Measurements from ENCODE around the gene LRRC8C. TPM values are rescaled to one million over a fixed set of nuclear protein-coding genes. Genes with fewer than 3 reads are reported as not detected.

The LRRC8C gene
- total and polyA plus RNA-seq, 7 experiments from 2014 or later, result 14.3 to 50.5 (median 27.3) TPM

DNA sequence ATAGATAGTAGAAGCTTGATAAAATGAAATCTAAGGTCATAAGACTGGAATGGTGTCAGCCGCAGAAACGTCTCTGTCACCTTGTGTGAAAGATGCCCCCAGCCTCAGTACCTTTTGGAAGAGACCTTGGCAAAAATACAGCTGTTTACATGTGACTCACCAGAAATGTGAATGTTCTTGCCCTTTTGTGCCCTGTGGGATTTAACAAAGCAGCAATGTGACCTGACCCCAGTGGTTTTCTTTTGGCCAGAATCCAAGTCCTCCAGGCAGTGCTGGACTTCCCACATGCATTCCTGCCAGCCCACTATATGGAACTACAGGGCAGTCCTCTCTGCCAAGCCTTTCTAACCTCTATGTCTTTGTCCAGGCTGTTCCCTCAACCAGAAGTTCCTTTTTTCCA is 27.2 kb upstream of the LRRC8C start:
- Mint-ChIP-seq H3K27me3 (no peaks in the 10 kb centered on the region), H3K4me1 (peaks cover 44 to 96% (median 93%) of the 10 kb centered on the region in 7 donors), H3K4me3 (peak overlapping the region in 8 of 10 donors; percentile 52 to 96 (median 88)), H3K27ac (peak overlapping the region; percentile 97 to 100 (median 99)), H3K36me3 (peaks cover 0 to 37% (median 0%) of the 10 kb centered on the region in 5 donors), H3K9me3 (no peaks in the 10 kb centered on the region)
- H3K9me3 ChIP-seq (ENCODE audit: control insufficient read depth in 2 of 3, low read length in 3 of 3), result no peaks in the 10 kb centered on the region
- intact Hi-C loops (cut with micrococcal nuclease), result loop anchor here (2.0 to 5.0 kb wide), 8 partner anchors 61 to 713 kb away; partner anchors contain the start of genes GBP5 (in 1 of the 2), GTF2B (in 1 of the 2) and ZNF326 (in 1 of the 2)
- no peaks in the 10 kb centered on the region for H3K27me3 ChIP-seq (ENCODE audit: control insufficient read depth in 2 of 2, insufficient read depth in 2 of 2, low read length in 2 of 2)
- CTCF ChIA-PET, result interaction anchor here (1.4 to 9.6 kb wide), 4 partner anchors 17 to 27 kb away, joined by 5 to 49 read pairs (median 10); partner anchors contain the start of gene LRRC8C
- POLR2A ChIA-PET, result interaction anchor here (0.9 to 23.7 kb wide), 6 partner anchors 18 to 158 kb away, joined by 4 to 834 read pairs (median 78); partner anchors contain the start of genes LRRC8B and LRRC8C
- ATAC-seq, result no peak
- H3K4me1 ChIP-seq (ENCODE audit: control insufficient read depth in 2 of 2, insufficient read depth in 2 of 2, low read length in 2 of 2), result peaks cover 82 to 85% of the 10 kb centered on the region in 2 donors
- H3K36me3 ChIP-seq (ENCODE audit: control insufficient read depth in 2 of 3, insufficient read depth in 3 of 3, low read length in 3 of 3), result no peaks in the 10 kb centered on the region
- peak overlapping the region; percentile 92 for H3K27ac ChIP-seq (ENCODE audit: low read depth, low read length)
- no peak for DNase-seq
- H3K4me3 ChIP-seq (ENCODE audit: low read length), result peak overlapping the region; percentile 17

DNA sequence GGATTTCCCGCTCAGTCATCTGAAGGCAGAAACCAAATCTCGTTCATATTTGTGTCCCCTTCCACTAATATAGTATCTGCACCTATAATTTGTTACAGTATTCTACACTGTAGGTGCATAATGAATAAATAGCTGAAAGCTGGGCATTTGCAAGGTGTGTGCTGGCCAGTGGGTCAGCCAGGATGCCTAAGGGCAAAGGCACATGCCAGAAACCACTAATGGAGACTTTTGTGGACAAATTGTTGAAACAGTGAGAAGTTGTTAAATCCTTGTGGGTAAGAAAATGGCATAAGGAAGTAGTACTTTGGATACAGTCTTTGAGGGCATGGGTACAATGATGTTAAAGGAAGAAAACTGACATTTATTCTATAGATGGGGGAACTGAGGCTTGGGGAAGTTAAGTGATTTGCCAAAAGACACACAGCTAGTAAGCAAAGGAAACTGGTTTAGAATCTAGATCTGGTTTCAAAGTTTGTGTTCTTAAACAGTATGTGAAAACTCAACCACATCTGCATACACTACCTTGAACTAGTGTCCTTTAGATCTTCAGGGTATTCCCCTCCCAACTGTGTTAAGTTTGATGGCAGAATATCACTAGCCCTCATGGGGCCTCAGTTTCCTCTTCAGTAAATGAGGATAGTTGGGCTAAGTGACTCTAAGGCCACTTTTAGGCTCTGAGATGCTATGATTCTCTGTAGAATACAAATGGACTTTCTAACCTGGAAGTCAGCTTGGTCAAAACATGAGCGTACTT is 26.5 kb upstream of the LRRC8C start:
- Histone ChIP-seq H3K27ac (ENCODE audit: low read depth, low read length) (peak overlapping the region; percentile 92), H3K4me3 (ENCODE audit: low read length) (peak overlapping the region; percentile 17), H3K27me3 (ENCODE audit: control insufficient read depth in 2 of 2, insufficient read depth in 2 of 2, low read length in 2 of 2) (no peaks in the 10 kb centered on the region), H3K9me3 (ENCODE audit: control insufficient read depth in 2 of 3, low read length in 3 of 3) (no peaks in the 10 kb centered on the region), H3K4me1 (ENCODE audit: control insufficient read depth in 2 of 2, insufficient read depth in 2 of 2, low read length in 2 of 2) (peaks cover 89 to 92% of the 10 kb centered on the region in 2 donors), H3K36me3 (ENCODE audit: control insufficient read depth in 2 of 3, insufficient read depth in 3 of 3, low read length in 3 of 3) (no peaks in the 10 kb centered on the region)
- H3K4me3 Mint-ChIP-seq, result peak overlapping the region; percentile 2 to 96 (median 82)
- ATAC-seq (peak; percentile 19), DNase-seq (peak in 7 of 9 donors; percentile 32 to 59 (median 40))
- intact Hi-C loops (cut with micrococcal nuclease), result loop anchor here (2.0 to 5.0 kb wide), 8 partner anchors 62 to 714 kb away; partner anchors contain the start of genes GBP5 (in 1 of the 2), GTF2B (in 1 of the 2) and ZNF326 (in 1 of the 2)
- ChIA-PET POLR2A (interaction anchor here (3.8 to 23.7 kb wide), 6 partner anchors 19 to 157 kb away, joined by 25 to 834 read pairs (median 78); partner anchors contain the start of genes LRRC8B and LRRC8C), CTCF (interaction anchor here (1.4 to 9.6 kb wide), 7 partner anchors 11 to 156 kb away, joined by 7 to 86 read pairs (median 33); partner anchors contain the start of gene LRRC8C)
- no peaks in the 10 kb centered on the region for H3K27me3 Mint-ChIP-seq
- H3K4me1 Mint-ChIP-seq, result peaks cover 49 to 96% (median 93%) of the 10 kb centered on the region in 7 donors
- peak overlapping the region; percentile 97 to 100 (median 99) for H3K27ac Mint-ChIP-seq
- H3K9me3 Mint-ChIP-seq, result no peaks in the 10 kb centered on the region
- H3K36me3 Mint-ChIP-seq, result peaks cover 0 to 33% (median 0%) of the 10 kb centered on the region in 5 donors

DNA sequence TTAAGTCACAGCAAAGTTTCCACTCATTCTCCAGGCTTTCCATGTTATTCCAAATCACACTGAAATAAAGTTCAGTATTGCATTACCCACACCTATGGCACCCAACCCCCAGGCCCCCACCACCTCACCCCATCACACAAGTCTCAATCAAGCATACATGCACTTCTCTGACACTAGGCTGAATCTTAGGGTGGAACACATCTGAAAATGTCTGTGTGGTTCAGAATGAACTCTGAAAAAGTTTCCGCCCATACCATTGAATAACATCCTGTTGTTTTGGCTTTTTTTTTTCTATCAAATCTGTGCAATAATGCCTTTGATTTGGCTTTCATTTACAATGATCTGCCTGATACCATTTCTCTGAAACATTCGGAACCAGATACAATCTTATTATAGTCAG is 25.8 kb upstream of the LRRC8C start:
- Mint-ChIP-seq H3K27me3 (no peaks in the 10 kb centered on the region), H3K36me3 (peaks cover 0 to 26% (median 0%) of the 10 kb centered on the region in 5 donors), H3K4me1 (peaks cover 52 to 96% (median 93%) of the 10 kb centered on the region in 7 donors), H3K27ac (peak overlapping the region; percentile 97 to 100 (median 99)), H3K4me3 (peak overlapping the region; percentile 61 to 96 (median 82)), H3K9me3 (no peaks in the 10 kb centered on the region)
- peaks cover 92 to 95% of the 10 kb centered on the region in 2 donors for H3K4me1 ChIP-seq (ENCODE audit: control insufficient read depth in 2 of 2, insufficient read depth in 2 of 2, low read length in 2 of 2)
- no peaks in the 10 kb centered on the region for H3K36me3 ChIP-seq (ENCODE audit: control insufficient read depth in 2 of 3, insufficient read depth in 3 of 3, low read length in 3 of 3)
- DNase-seq, result peak in 7 of 9 donors; percentile 69 to 86 (median 84)
- ChIA-PET POLR2A (interaction anchor here (0.6 to 23.7 kb wide), 12 partner anchors 19 to 239 kb away, joined by 3 to 834 read pairs (median 18); partner anchors contain the start of genes LRRC8B and LRRC8C), CTCF (interaction anchor here (2.0 to 9.6 kb wide), 7 partner anchors 10 to 156 kb away, joined by 8 to 86 read pairs (median 33); partner anchors contain the start of gene LRRC8C)
- intact Hi-C loops (cut with micrococcal nuclease), result loop anchor here (1.0 to 5.0 kb wide), 11 partner anchors 8 to 715 kb away; partner anchors contain the start of genes GBP5 (in 1 of the 2), GTF2B (in 1 of the 2) and ZNF326 (in 1 of the 2)
- H3K4me3 ChIP-seq (ENCODE audit: low read length), result peak overlapping the region; percentile 54
- peak; percentile 64 for ATAC-seq
- no peaks in the 10 kb centered on the region for H3K9me3 ChIP-seq (ENCODE audit: control insufficient read depth in 2 of 3, low read length in 3 of 3)
- H3K27me3 ChIP-seq (ENCODE audit: control insufficient read depth in 2 of 2, insufficient read depth in 2 of 2, low read length in 2 of 2), result no peaks in the 10 kb centered on the region
- H3K27ac ChIP-seq (ENCODE audit: low read depth, low read length), result peak overlapping the region; percentile 92

DNA sequence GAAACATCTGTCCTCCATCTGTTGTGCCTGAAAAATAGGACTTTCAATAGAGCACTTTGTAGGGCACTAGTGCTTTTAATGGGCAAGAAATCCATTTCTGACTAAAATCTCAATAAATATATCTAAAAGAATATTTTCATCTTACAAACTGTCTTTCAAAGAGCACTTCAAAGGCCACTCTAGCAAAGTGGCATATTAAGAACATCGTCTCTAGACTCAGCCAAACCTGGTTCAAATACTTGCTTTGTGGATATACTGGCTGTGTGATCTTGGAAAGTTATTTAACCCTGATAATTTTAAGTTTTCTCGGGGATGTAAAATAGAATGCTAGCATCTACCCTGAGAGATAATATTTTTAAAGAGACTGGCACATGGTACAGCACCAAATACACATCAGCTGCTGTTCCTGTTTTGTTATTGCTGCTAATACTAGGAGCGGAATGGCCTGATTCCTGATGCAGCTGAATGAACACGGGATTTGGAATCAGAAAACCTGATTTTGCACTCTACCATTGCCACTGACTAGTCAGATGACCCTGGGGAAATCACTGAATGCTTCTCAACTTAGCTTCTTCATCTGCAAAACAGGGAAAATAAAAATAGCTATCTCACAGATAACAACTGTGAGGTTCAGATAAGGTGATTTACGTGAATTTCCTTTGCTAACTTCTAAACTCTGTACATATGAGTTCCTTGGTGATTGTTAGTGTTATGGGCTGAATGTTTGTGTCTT is 25.2 kb upstream of the LRRC8C start:
- H3K36me3 ChIP-seq (ENCODE audit: control insufficient read depth in 2 of 3, insufficient read depth in 3 of 3, low read length in 3 of 3), result no peaks in the 10 kb centered on the region
- H3K27me3 ChIP-seq (ENCODE audit: control insufficient read depth in 2 of 2, insufficient read depth in 2 of 2, low read length in 2 of 2), result no peaks in the 10 kb centered on the region
- peak overlapping the region; percentile 97 to 100 (median 99) for H3K27ac Mint-ChIP-seq
- H3K4me1 ChIP-seq (ENCODE audit: control insufficient read depth in 2 of 2, insufficient read depth in 2 of 2, low read length in 2 of 2), result peaks cover 95 to 98% of the 10 kb centered on the region in 2 donors
- DNase-seq (peak in 2 of 9 donors; percentile 17), ATAC-seq (no peak)
- no peaks in the 10 kb centered on the region for H3K9me3 ChIP-seq (ENCODE audit: control insufficient read depth in 2 of 3, low read length in 3 of 3)
- CTCF ChIA-PET, result interaction anchor here (1.2 to 9.6 kb wide), 9 partner anchors 9 to 155 kb away, joined by 5 to 86 read pairs (median 12); partner anchors contain the start of gene LRRC8C
- intact Hi-C loops (cut with micrococcal nuclease), result loop anchor here (1.0 to 5.0 kb wide), 14 partner anchors 8 to 717 kb away; partner anchors contain the start of genes GTF2B (in 2 of the 2), LRRC8B (in 2 of the 2), GBP5 (in 1 of the 2) and ZNF326 (in 1 of the 2)
- no peaks in the 10 kb centered on the region for H3K9me3 Mint-ChIP-seq
- peaks cover 0 to 24% (median 0%) of the 10 kb centered on the region in 5 donors for H3K36me3 Mint-ChIP-seq
- POLR2A ChIA-PET, result interaction anchor here (0.6 to 23.7 kb wide), 26 partner anchors 19 to 613 kb away, joined by 3 to 834 read pairs (median 6); partner anchors contain the start of genes GBP3, LRRC8B, LRRC8C and LRRC8D
- no peaks in the 10 kb centered on the region for H3K27me3 Mint-ChIP-seq
- H3K4me3 Mint-ChIP-seq, result peak overlapping the region; percentile 76 to 97 (median 91)
- peak overlapping the region; percentile 92 for H3K27ac ChIP-seq (ENCODE audit: low read depth, low read length)
- peaks cover 50 to 98% (median 94%) of the 10 kb centered on the region in 7 donors for H3K4me1 Mint-ChIP-seq
- peak overlapping the region; percentile 54 for H3K4me3 ChIP-seq (ENCODE audit: low read length)

DNA sequence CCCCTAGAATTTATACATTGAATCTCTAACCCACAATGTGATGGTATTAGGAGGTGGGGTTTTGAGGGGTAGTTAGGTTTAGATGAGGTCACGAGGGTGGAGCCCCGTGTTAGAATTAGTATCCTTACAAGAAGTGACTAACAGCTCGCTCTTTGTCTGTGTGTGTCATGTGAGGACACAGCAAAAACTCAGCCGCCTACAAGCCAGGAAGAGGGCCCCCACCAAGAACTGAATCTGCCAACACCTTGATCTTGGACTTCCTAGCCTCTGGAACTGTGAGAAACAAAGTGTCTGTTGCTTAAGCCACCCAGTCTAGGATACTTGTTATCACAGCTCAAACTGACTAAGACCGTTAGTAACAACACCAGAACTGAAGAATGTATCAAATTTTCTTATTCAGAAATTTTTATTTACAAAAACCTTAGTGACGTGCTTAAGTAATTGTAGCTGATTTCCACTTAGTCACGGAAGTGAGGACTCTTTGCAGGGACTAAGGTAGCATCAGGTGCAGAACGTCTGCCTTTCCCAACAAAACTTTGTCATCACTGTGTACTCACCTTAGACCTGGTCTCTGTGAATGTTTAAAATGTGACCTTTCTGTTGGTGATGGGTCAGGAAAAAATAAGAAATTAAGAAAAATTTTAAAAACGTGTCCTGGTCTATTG is 24.5 kb upstream of the LRRC8C start:
- no peaks in the 10 kb centered on the region for H3K9me3 Mint-ChIP-seq

More for the DNA sequence above, 24.5 kb upstream of the LRRC8C start:
- Mint-ChIP-seq H3K36me3 (peaks cover 0 to 22% (median 0%) of the 10 kb centered on the region in 5 donors), H3K27me3 (no peaks in the 10 kb centered on the region), H3K4me3 (peak overlapping the region; percentile 76 to 97 (median 91)), H3K27ac (peak overlapping the region; percentile 97 to 100 (median 99)), H3K4me1 (peaks cover 46 to 98% (median 91%) of the 10 kb centered on the region in 7 donors)
- H3K27ac ChIP-seq (ENCODE audit: low read depth, low read length), result peak overlapping the region; percentile 92
- intact Hi-C loops (cut with micrococcal nuclease), result loop anchor here (1.0 to 5.0 kb wide), 10 partner anchors 24 to 718 kb away; partner anchors contain the start of genes GTF2B (in 2 of the 2), LRRC8B (in 2 of the 2), GBP5 (in 1 of the 2) and ZNF326 (in 1 of the 2)
- H3K4me3 ChIP-seq (ENCODE audit: low read length), result peak overlapping the region; percentile 54
- ChIA-PET POLR2A (interaction anchor here (0.6 to 23.7 kb wide), 30 partner anchors 19 to 614 kb away, joined by 3 to 834 read pairs (median 5); partner anchors contain the start of genes GBP3, LRRC8B, LRRC8C and LRRC8D), CTCF (interaction anchor here (0.6 to 9.6 kb wide), 12 partner anchors 9 to 155 kb away, joined by 3 to 86 read pairs (median 12); partner anchors contain the start of genes LRRC8B and LRRC8C)
- peaks cover 92 to 94% of the 10 kb centered on the region in 2 donors for H3K4me1 ChIP-seq (ENCODE audit: control insufficient read depth in 2 of 2, insufficient read depth in 2 of 2, low read length in 2 of 2)
- no peaks in the 10 kb centered on the region for H3K27me3 ChIP-seq (ENCODE audit: control insufficient read depth in 2 of 2, insufficient read depth in 2 of 2, low read length in 2 of 2)
- no peaks in the 10 kb centered on the region for H3K9me3 ChIP-seq (ENCODE audit: control insufficient read depth in 2 of 3, low read length in 3 of 3)
- peak; percentile 75 for ATAC-seq
- peak; percentile 25 to 93 (median 81) for DNase-seq
- no peaks in the 10 kb centered on the region for H3K36me3 ChIP-seq (ENCODE audit: control insufficient read depth in 2 of 3, insufficient read depth in 3 of 3, low read length in 3 of 3)

All from naive thymus-derived CD4-positive, alpha-beta T cell (primary cell).